H1 (cell line): Measurements from ENCODE around the gene PPARA. TPM values are rescaled to one million over a fixed set of nuclear protein-coding genes. Genes with fewer than 3 reads are reported as not detected.

Source experiments
- CTCF ChIA-PET: fragments of 300-600 bp; sonication (Branson Sonifier 250); formaldehyde crosslinking; loops from one replicate; lab custom pipeline; 2021; ENCODE audit not compliant: partially characterized antibody; lab: Charles Lee
- POLR2A ChIA-PET: fragments of 300-600 bp; sonication (Branson Sonifier 250); formaldehyde crosslinking; loops from one replicate; lab custom pipeline; 2021; ENCODE audit warnings: inconsistent platforms; ENCODE audit not compliant: partially characterized antibody; lab: Charles Lee
- DNase-seq, 2 experiments: peaks; one replicate each; pipeline versions ENCODE4 v3.0.0 to v3.0.0-alpha.2; 2010 to 2022; ENCODE audit warnings: low spot score in 2 of 2, low read depth in 1 of 2, mixed read lengths in 1 of 2
- FAIRE-seq: peaks from 2 replicates; lab custom pipeline; 2011; peaks lifted over from hg19 to GRCh38; lab: Jason Lieb, UNC
- H2AFZ ChIP-seq: 2 replicates; pipeline ENCODE4 v1.8.1; 2012; ENCODE audit warnings: low read length, inconsistent platforms
- H2AK5ac ChIP-seq: 2 replicates; pipeline ENCODE4 v1.6.1; 2013; ENCODE audit warnings: low read depth, low read length
- H2BK120ac ChIP-seq: replicated peaks from 2 replicates; pipeline ENCODE3; 2013; ENCODE audit warnings: low read depth, low read length, inconsistent platforms
- H2BK12ac ChIP-seq: 2 replicates; pipeline ENCODE4 v1.6.1; 2013; ENCODE audit warnings: low read depth, low read length
- H2BK15ac ChIP-seq: 2 replicates; pipeline ENCODE4 v1.6.1; 2013; ENCODE audit warnings: low read length
- H2BK20ac ChIP-seq: 2 replicates; pipeline ENCODE4 v1.6.1; 2013; ENCODE audit warnings: low read length
- H2BK5ac ChIP-seq: 2 replicates; pipeline ENCODE4 v1.6.1; 2013; ENCODE audit warnings: low read depth, low read length
- H3K14ac ChIP-seq: 2 replicates; pipeline ENCODE4 v1.6.1; 2013; ENCODE audit warnings: inconsistent platforms; ENCODE audit not compliant: insufficient read length
- H3K18ac ChIP-seq: 2 replicates; pipeline ENCODE4 v1.6.1; 2013; ENCODE audit warnings: low read length; ENCODE audit errors: extremely low read depth
- H3K23ac ChIP-seq: 2 replicates; pipeline ENCODE4 v1.6.1; 2013; ENCODE audit warnings: inconsistent platforms; ENCODE audit not compliant: insufficient read length
- H3K23me2 ChIP-seq: 2 replicates; pipeline ENCODE4 v1.6.1; 2013; ENCODE audit warnings: low read depth, low read length
- H3K27ac ChIP-seq: 2 replicates; pipeline ENCODE4 v1.6.1; 2011; ENCODE audit warnings: low read depth, low read length, inconsistent platforms
- H3K27me3 ChIP-seq, 4 experiments: replicated peaks in 1 of 4; 1 replicate in 1 of 4; 2 replicates in 3 of 4; pipeline versions ENCODE4 v1.6.1 to v1.8.1; 2011 to 2013; ENCODE audit warnings: low read length in 3 of 4, mild to moderate bottlenecking in 3 of 4, inconsistent platforms in 2 of 4, mixed read lengths in 2 of 4, moderate library complexity in 1 of 4; ENCODE audit not compliant: control insufficient read depth in 3 of 4, insufficient read depth in 3 of 4; ENCODE audit errors: extremely low read depth in 1 of 4
- H3K36me3 ChIP-seq, 4 experiments: 2 replicates each; pipeline versions ENCODE4 v1.6.1 to v1.8.1; 2011 to 2013; ENCODE audit warnings: mild to moderate bottlenecking in 4 of 4, low read length in 3 of 4, moderate library complexity in 2 of 4, control low read depth in 1 of 4, inconsistent platforms in 1 of 4; ENCODE audit not compliant: insufficient read depth in 4 of 4, control insufficient read depth in 2 of 4
- H3K4ac ChIP-seq: replicated peaks from 2 replicates; pipeline ENCODE3; 2013; ENCODE audit warnings: low read length, low read depth, mixed read lengths, inconsistent platforms; ENCODE audit not compliant: insufficient read length
- H3K4me1 ChIP-seq, 4 experiments: replicated peaks in 1 of 4; 1 replicate in 1 of 4; 2 replicates in 3 of 4; pipeline versions ENCODE4 v1.6.1 to v1.8.1; 2011 to 2013; ENCODE audit warnings: low read length in 3 of 4, inconsistent platforms in 2 of 4, mixed read lengths in 1 of 4; ENCODE audit not compliant: insufficient read depth in 4 of 4, control insufficient read depth in 3 of 4
- H3K4me2 ChIP-seq, 2 experiments: 2 replicates each; pipeline versions ENCODE4 v1.6.1 to v1.8.1; 2011 to 2013; ENCODE audit warnings: low read depth in 2 of 2, low read length in 2 of 2, control low read depth in 1 of 2, inconsistent platforms in 1 of 2, mild to moderate bottlenecking in 1 of 2; ENCODE audit not compliant: insufficient read depth in 1 of 2
- H3K4me3 ChIP-seq, 4 experiments: fragments of 200-600, 300-600 bp in 1 of 4; sonication (generic), shearing (Covaris generic), sonication (Bioruptor Twin) in 1 of 4; 2 replicates each; pipeline versions ENCODE4 v1.5.1 to v1.8.1; 2011 to 2016; ENCODE audit warnings: low read length in 4 of 4, low read depth in 3 of 4, control low read depth in 2 of 4, inconsistent platforms in 2 of 4, mild to moderate bottlenecking in 2 of 4, mixed read lengths in 1 of 4, moderate library complexity in 1 of 4; ENCODE audit not compliant: insufficient read depth in 2 of 4; ENCODE audit errors: extremely low read depth in 1 of 4
- H3K56ac ChIP-seq: replicated peaks from 2 replicates; pipeline ENCODE3; 2013; ENCODE audit warnings: low read depth, mild to moderate bottlenecking, mixed read lengths, low read length, inconsistent platforms; ENCODE audit not compliant: insufficient read length
- H3K79me1 ChIP-seq: 2 replicates; pipeline ENCODE4 v1.6.1; 2013; ENCODE audit warnings: low read depth, low read length, control low read depth
- H3K79me2 ChIP-seq, 2 experiments: 2 replicates each; pipeline versions ENCODE4 v1.6.1 to v1.8.1; 2012 to 2013; ENCODE audit warnings: low read length in 2 of 2, mild to moderate bottlenecking in 2 of 2, inconsistent platforms in 1 of 2; ENCODE audit not compliant: insufficient read depth in 2 of 2, control insufficient read depth in 1 of 2
- H3K9ac ChIP-seq, 4 experiments: replicated peaks in 1 of 4; 1 replicate in 1 of 4; 2 replicates in 3 of 4; pipeline versions ENCODE4 v1.6.1 to v1.8.1; 2011 to 2013; ENCODE audit warnings: low read depth in 3 of 4, low read length in 3 of 4, control low read depth in 2 of 4, mild to moderate bottlenecking in 2 of 4, moderate library complexity in 2 of 4, inconsistent platforms in 1 of 4; ENCODE audit errors: extremely low read depth in 1 of 4
- H3K9me3 ChIP-seq, 2 experiments: 2 replicates each; pipeline versions ENCODE4 v1.6.1 to v1.8.1; 2012 to 2013; ENCODE audit warnings: mild to moderate bottlenecking in 2 of 2, moderate library complexity in 2 of 2, control low read depth in 1 of 2, inconsistent platforms in 1 of 2, low read depth in 1 of 2, low read length in 1 of 2, mixed read lengths in 1 of 2; ENCODE audit not compliant: insufficient read depth in 2 of 2
- H4K20me1 ChIP-seq, 2 experiments: replicated peaks in 1 of 2; 2 replicates each; pipeline versions ENCODE3 to v1.8.1; 2011 to 2013; ENCODE audit warnings: inconsistent platforms in 2 of 2, low read length in 2 of 2, mild to moderate bottlenecking in 1 of 2; ENCODE audit not compliant: insufficient read depth in 2 of 2, control insufficient read depth in 1 of 2
- H4K5ac ChIP-seq: 2 replicates; pipeline ENCODE4 v1.6.1; 2013; ENCODE audit warnings: low read length, low read depth, mixed read lengths, inconsistent platforms; ENCODE audit not compliant: insufficient read length
- H4K8ac ChIP-seq: 2 replicates; pipeline ENCODE4 v1.8.0; 2013; ENCODE audit warnings: mild to moderate bottlenecking, moderate library complexity, low read length, inconsistent platforms; ENCODE audit not compliant: insufficient read depth; ENCODE audit errors: extremely low read depth
- H4K91ac ChIP-seq: replicated peaks from 2 replicates; pipeline ENCODE3; 2013; ENCODE audit warnings: low read length, mixed read lengths, inconsistent platforms; ENCODE audit not compliant: insufficient read length
- EP300 ChIP-seq, 2 experiments: IDR thresholded peaks; 1 replicate in 1 of 2; 2 replicates in 1 of 2; pipeline ENCODE4 v1.6.1; 2011 to 2012; ENCODE audit warnings: low read depth in 2 of 2, low read length in 2 of 2, mild to moderate bottlenecking in 2 of 2, borderline replicate concordance in 1 of 2, inconsistent platforms in 1 of 2, moderate library complexity in 1 of 2
- FOSL1 ChIP-seq: IDR thresholded peaks from 2 replicates; pipeline ENCODE4 v1.6.1; 2011; ENCODE audit warnings: mild to moderate bottlenecking, low read depth, low read length, moderate library complexity; ENCODE audit not compliant: insufficient read depth
- KDM4A ChIP-seq: IDR thresholded peaks from one replicate; pipeline ENCODE4 v1.7.1; 2012; ENCODE audit warnings: low read depth, mild to moderate bottlenecking, moderate library complexity, low read length, inconsistent platforms; ENCODE audit not compliant: severe bottlenecking
- RNF2 ChIP-seq: fragments of 200-900, 300-1000 bp; sonication (generic); IDR thresholded peaks from 2 replicates; pipeline ENCODE4 v1.7.1; 2016; ENCODE audit warnings: borderline replicate concordance, low read depth, mild to moderate bottlenecking, antibody characterized with exemption, low read length; ENCODE audit not compliant: poor library complexity, severe bottlenecking; ENCODE audit errors: missing control alignments
- RXRA ChIP-seq: IDR thresholded peaks from 2 replicates; pipeline ENCODE4 v1.6.1; 2011; ENCODE audit warnings: low read depth, mild to moderate bottlenecking, low read length, moderate library complexity; ENCODE audit not compliant: insufficient read depth
- SAP30 ChIP-seq: fragments of 300-600 bp; sonication (generic); IDR thresholded peaks from 2 replicates; pipeline ENCODE4 v1.7.1; 2012; ENCODE audit warnings: low read length, moderate library complexity, mild to moderate bottlenecking, inconsistent platforms; ENCODE audit not compliant: insufficient read depth, insufficient replicate concordance
- SP2 ChIP-seq: IDR thresholded peaks from 2 replicates; pipeline ENCODE4 v1.6.1; 2012; ENCODE audit warnings: mild to moderate bottlenecking, low read length, inconsistent platforms
- SP4 ChIP-seq: IDR thresholded peaks from 2 replicates; pipeline ENCODE4 v1.6.1; 2012; ENCODE audit warnings: low read length, inconsistent platforms
- TBP ChIP-seq: IDR thresholded peaks from 2 replicates; pipeline ENCODE4 v1.6.1; 2011; ENCODE audit warnings: low read depth, low read length, improper control_type of control experiment
- TEAD4 ChIP-seq: IDR thresholded peaks from 2 replicates; pipeline ENCODE4 v1.6.1; 2012; ENCODE audit warnings: low read depth, low read length, inconsistent platforms, mixed read lengths
- WGBS, 2 experiments: shearing (Covaris generic) in 1 of 2; methylation state at CpG; one replicate each; pipeline versions ENCODE4 v1.1.6 to v1.1.7; 2013 to 2015; ENCODE audit warnings: low lambda C conversion rate in 2 of 2, mixed read lengths in 2 of 2, inconsistent platforms in 1 of 2, low coverage in 1 of 2, missing lambda C conversion rate in 1 of 2; ENCODE audit not compliant: insufficient replicate concordance in 2 of 2, insufficient coverage in 1 of 2, insufficient read length in 1 of 2; ENCODE audit errors: extremely low coverage in 1 of 2, missing lambda C conversion rate in 1 of 2; 5-methylcytosine and 5-hydroxymethylcytosine counted together
- polyA plus RNA-seq, 7 experiments: library from polyadenylated mRNA; depleted of rRNA in 3 of 7; stranded (reverse) in 5 of 7; unstranded in 2 of 7; fragments of >200 nt in 5 of 7; fragments of 200-250 nt in 2 of 7; gene quantifications; 1 replicate in 5 of 7; 2 replicates in 1 of 7; 4 replicates in 1 of 7; pipeline versions ENCODE4 v1.2.1 to v1.2.3, GENCODE V29; 2011 to 2013; ENCODE audit warnings: missing spikeins in 2 of 7, mixed read lengths in 2 of 7
- total RNA-seq: library from RNA; stranded (reverse); fragmentation: NEBNext Ultra II Directional; extraction: Animal tissue kit (Norgen Biotek cat#: 25700); gene quantifications from 2 replicates; pipeline ENCODE4 v1.2.1, GENCODE V29; 2021

PPARA gene
- total and polyA plus RNA-seq, 2 of the 8 experiments (the other 6 are each of a cell fraction or from before 2014, with no cell fraction given): 3.1 to 8.2 TPM

GRCh38 chr22:46128606-46129005, 21.7 kb upstream of the PPARA start:
- no peak overlapping the region for H4K91ac ChIP-seq
- no peaks in the 10 kb centered on the region for H3K23me2 ChIP-seq

More at GRCh38 chr22:46128606-46129005, 21.7 kb upstream of the PPARA start:
- Histone ChIP-seq H3K4me3 (no peak overlapping the region), H2BK5ac (no peak overlapping the region), H3K27me3 (no peaks in the 10 kb centered on the region), H4K5ac (no peak overlapping the region), H3K18ac (no peak overlapping the region), H2BK15ac (no peak overlapping the region), H3K4me1 (no peaks in the 10 kb centered on the region), H3K79me1 (no peaks in the 10 kb centered on the region), H3K23ac (no peak overlapping the region), H3K9ac (no peak overlapping the region), H3K14ac (no peak overlapping the region), H3K56ac (no peak overlapping the region), H2BK12ac (0 out of 2 replicates have a peak overlapping the region, but pooled peaks have one; percentile 9), H3K79me2 (no peaks in the 10 kb centered on the region), H3K27ac (no peak overlapping the region), H2BK20ac (no peak overlapping the region), H4K20me1 (peaks cover 0 to 1% of the 10 kb centered on the region in 2 experiments), H2AFZ (no peak overlapping the region; the same call in 1 of the 2 replicates), H3K9me3 (no peaks in the 10 kb centered on the region), H3K36me3 (no peaks in the 10 kb centered on the region), H2BK120ac (no peak overlapping the region), H3K4me2 (no peak overlapping the region), H3K4ac (no peak overlapping the region), H4K8ac (no peak overlapping the region), H2AK5ac (no peak overlapping the region)
- no peak for DNase-seq
- no peak for TF ChIP-seq SP2
- no peak for TF ChIP-seq RNF2
- TF ChIP-seq FOSL1: no peak
- no peak for TF ChIP-seq RXRA
- TF ChIP-seq TBP: no peak
- no peak for TF ChIP-seq EP300 (IDR thresholded peaks at IDR 0.05; ENCODE audit: borderline replicate concordance in 1 of 2, low read depth in 2 of 2, low read length in 2 of 2)
- no peak for TF ChIP-seq SAP30
- TF ChIP-seq KDM4A: no peak
- TF ChIP-seq TEAD4: no peak
- TF ChIP-seq SP4: no peak
- POLR2A ChIA-PET: interaction anchor here (0.5 kb wide), 1 partner anchor 1377 kb away, joined by 3 read pairs; no protein-coding TSS in a partner anchor
- 88% methylated on average over 12 of the region's 12 CpGs; no CpG with 5 or more reads in 1 of the 2 experiments for WGBS, 2 experiments
- CTCF ChIA-PET: interaction anchor here (0.8 to 1.4 kb wide), 5 partner anchors 97 to 212 kb away, joined by 3 to 5 read pairs (median 3); no protein-coding TSS in a partner anchor
- no peak for FAIRE-seq
